GM21717 (cell line): ENCODE measurements around the gene ATP2B2.

Source experiments
- ATAC-seq: cut with Tn5 transposase; IDR thresholded peaks from one replicate; pipeline ENCODE4 v1.9.1; 2021; ENCODE audit warnings: mild to moderate bottlenecking, moderate library complexity; ENCODE audit not compliant: unreplicated experiment

ATP2B2 gene

DNA sequence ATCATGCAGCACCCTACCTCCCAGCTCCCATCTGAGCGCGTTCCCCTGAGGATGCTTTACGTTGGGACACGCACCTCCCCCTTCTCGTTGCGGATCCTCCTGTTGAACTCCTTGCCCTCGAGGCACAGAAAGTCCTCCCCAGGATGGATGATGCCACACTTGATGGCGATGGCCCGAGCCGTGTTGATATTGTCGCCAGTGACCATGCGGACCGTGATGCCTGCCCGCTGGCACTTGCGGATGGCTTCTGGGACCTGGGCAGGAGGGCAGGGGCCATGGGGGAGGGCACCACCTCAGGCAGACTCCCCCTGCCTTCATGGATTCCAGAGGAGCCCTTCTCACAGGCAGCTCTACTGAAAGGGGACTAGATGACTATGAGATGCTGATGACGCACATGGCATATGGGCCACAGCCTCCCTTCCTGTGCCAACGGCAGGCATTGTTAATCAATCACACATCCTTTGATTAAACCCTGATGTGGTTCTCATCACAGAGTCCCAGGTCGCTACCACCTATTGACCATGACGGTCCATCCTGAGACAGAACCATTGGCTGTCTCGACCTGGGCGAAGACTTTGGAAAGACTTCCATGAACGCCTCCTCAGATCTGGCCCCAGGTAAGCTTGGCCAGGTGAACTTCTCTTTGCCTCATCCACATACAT is 154.9 kb downstream of the ATP2B2 start:
- no peak for ATAC-seq

DNA sequence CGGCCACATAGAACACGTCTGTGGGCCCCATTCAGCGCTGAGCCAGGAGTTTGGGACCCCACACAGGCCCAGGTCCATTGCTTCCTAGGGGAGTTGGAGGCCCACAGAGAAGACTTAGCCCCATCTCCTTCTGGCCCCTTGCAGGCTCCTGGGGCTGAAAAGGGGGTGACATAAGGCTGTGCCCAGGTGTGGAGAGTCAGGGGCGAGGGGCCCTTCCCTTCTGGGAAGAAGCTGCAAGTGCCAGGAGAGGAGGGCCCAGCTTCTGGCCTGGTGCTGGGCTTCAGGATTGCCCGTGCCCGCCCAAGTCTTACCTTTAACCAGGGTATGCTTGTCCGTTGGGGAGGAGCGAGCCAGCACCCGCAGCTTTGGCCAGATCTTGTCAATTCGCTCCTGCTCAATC is 155.6 kb downstream of the ATP2B2 start:
- no peak for ATAC-seq

GRCh38 chr3:10348404-10348721 is 157.0 kb downstream of the ATP2B2 start:
- no peak for ATAC-seq

- no peak for ATAC-seq
Observed at GRCh38 chr3:10347648-10348403, 157.6 kb downstream of the ATP2B2 start.

GRCh38 chr3:10345911-10346310 is 159.5 kb downstream of the ATP2B2 start:
- ATAC-seq = no peak

GRCh38 chr3:10344944-10345575 is 160.3 kb downstream of the ATP2B2 start:
- no peak for ATAC-seq

- no peak for ATAC-seq
Observed at GRCh38 chr3:10344147-10344943, 161.0 kb downstream of the ATP2B2 start.

- no peak for ATAC-seq
Observed at GRCh38 chr3:10343526-10343925, 161.9 kb downstream of the ATP2B2 start.

DNA sequence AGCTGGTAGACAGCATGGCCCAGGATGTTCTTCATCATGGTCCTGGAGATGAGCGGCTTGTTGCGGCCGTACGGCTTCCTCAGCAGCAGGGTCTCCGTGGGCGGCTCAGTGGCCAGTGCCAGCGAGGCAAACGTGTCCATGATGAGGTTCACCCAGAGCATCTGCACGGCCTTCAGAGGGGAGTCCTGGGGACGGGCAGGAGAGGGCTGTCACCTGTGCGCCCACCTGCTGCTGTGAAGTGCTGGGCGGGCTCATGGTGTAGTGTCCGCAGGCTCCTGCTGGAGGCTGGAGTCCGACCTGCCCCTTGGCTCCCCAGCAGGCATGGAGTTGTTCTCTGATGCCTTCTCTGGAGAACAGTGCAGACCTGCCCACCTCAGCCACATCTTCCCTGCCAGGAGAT is 162.6 kb downstream of the ATP2B2 start:
- no peak for ATAC-seq

GRCh38 chr3:10341901-10342398 is 163.4 kb downstream of the ATP2B2 start:
- ATAC-seq = no peak

GRCh38 chr3:10340476-10340875 is 164.9 kb downstream of the ATP2B2 start:
- ATAC-seq = no peak

DNA sequence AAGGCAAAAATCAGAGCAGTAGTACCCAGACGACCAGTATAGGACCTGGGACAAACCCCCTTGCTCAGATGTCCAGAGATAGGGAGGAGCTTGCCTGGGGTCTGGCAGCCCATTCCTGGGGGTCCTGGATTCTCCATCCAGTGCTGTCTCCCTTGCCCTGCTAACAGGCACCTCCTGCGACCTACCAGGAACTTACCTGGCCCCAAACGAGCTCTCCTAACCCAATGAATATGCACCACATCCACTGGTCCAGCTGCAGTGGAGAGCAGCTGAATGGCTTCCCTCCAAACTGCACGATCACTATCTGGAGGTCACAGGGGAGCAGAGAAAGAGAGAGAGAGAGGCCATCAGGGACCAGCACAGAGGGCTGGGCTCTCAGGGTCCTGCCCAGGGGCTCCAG is 165.3 kb downstream of the ATP2B2 start:
- no peak for ATAC-seq

DNA sequence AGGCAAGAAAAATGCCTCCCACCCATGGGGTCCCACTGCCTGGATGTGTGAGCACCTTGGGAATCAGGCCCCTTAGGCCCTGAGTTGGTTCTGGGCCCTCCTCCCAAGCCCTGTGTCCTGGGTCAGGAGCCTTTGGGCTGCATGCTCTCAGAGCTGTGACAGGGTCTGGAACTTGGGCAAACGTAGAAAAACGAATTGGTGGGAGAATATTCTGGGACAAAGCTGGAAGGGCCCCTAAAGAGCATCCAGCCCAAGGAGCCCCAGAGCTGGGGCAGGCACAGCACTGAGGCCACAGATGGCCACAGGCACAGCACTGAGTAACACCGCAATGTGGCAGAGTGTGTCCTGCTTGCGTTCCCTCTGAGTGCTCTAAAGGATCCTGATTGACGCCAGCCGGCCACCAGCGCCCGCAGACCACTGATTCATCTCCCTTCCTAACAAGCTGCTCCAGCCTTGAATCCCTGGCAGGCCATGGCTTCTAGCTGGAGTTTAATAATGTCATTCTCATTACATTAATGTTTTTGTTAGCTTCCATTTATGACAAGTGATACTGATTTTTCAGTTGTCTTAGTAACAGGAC is 165.9 kb downstream of the ATP2B2 start:
- no peak for ATAC-seq

GRCh38 chr3:10338591-10339353 is 166.6 kb downstream of the ATP2B2 start:
- no peak for ATAC-seq

DNA sequence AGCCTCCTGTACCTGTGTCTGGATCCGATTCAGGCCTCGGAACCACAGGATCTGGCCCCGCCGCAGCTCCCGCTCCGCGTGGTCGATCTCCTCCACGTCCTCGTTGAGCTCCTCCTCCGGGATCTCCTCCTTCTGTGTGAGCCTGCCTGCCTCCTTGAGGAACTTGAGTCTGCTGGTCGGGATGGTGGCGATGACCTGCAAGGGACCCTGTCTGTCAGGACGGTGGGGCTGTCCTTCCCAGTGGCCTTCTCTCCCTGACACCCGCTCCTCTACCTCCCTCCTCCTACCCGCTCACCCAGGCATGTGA is 167.3 kb downstream of the ATP2B2 start:
- ATAC-seq = no peak

DNA sequence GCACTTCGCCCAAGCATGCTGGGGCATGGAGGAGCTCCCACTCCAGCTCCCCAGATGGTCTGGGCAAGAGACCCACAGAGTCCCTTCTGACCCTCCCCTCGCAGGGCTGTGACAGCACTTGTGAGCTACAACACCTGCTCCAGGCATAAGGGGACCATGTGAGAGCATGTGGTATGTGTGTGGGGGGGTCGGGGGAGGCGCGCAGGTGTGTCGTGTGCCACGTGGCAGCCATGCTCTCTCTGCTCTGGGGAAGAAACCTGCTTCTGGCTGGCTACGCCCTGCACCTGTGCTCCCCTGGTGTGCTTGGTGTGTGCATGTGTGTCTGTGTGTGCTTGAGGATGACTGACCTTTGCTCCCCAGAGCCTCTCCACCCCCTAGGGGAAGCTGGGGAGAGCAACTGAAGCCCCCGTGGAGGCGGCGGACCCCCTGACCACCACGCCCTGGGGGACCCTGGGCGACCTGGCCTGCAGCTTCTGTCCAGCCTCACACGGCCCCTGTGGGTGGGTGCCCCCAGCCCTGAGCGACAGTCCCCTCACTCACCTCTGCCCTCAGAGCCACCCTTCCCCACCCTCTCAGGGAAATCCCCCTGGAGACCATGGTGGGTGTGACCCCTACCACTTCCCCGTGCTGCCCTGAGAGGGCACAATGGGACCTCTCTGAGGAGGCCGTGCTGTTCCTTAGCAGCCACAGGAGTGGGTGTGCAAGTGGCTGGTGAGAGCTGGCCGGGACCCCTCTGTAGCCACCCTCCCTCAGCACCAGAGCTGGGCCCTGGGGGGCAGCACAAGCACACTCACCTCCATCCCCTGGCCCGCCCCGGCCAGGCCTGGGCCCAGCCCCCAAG is 167.8 kb downstream of the ATP2B2 start:
- no peak for ATAC-seq

DNA sequence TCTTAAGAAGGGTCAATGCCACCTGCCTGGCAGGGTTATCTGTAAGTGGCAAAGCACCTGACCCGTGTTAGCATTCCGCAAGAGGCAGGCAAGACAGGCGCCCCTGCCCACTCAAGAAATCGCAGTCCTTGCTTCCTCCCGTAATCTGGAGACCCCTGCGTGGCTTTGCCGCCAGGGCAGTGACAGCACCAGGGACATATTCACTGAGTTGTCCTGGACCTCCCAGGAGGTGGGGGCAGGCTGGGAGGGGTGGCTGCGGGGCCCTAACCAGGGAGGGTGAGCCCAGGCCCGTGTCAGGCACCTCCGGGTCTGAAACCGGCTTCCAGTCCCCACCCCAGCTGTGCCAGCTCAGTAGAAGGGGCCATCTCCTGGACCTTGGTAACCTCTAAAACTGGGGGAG is 168.6 kb downstream of the ATP2B2 start:
- ATAC-seq = no peak

- no peak for ATAC-seq
Observed at GRCh38 chr3:10335871-10336622, 169.3 kb downstream of the ATP2B2 start.
